Kidney (tissue), 14 donors: Measurements from ENCODE around the gene PPP2R3C. TPM values are rescaled to one million over a fixed set of nuclear protein-coding genes. Genes with fewer than 3 reads are reported as not detected.

Experiments
- DNase-seq, 5 donors: peaks; one replicate each; pipeline ENCODE4 v3.0.0-alpha.2; 2013 to 2020
- FAIRE-seq: peaks from 2 replicates; lab custom pipeline; 2012; peaks lifted over from hg19 to GRCh38; lab: Jason Lieb, UNC
- H3K27ac ChIP-seq, 2 donors: one replicate each; pipeline ENCODE4 v1.7.0; 2013; ENCODE audit warnings: low read depth in 2 of 2, low read length in 2 of 2, inconsistent platforms in 1 of 2
- H3K27me3 ChIP-seq: one replicate; pipeline ENCODE4 v1.7.1; 2013; ENCODE audit warnings: low read length, inconsistent platforms; ENCODE audit not compliant: control insufficient read depth, insufficient read depth
- H3K36me3 ChIP-seq, 3 donors: one replicate each; pipeline versions ENCODE4 v1.7.0 to v1.7.1; 2013; ENCODE audit warnings: low read length in 3 of 3, control low read depth in 1 of 3, inconsistent platforms in 1 of 3; ENCODE audit not compliant: insufficient read depth in 3 of 3, control insufficient read depth in 2 of 3
- H3K4me1 ChIP-seq, 3 donors: one replicate each; pipeline versions ENCODE4 v1.7.0 to v1.7.1; 2013; ENCODE audit warnings: low read length in 3 of 3, inconsistent platforms in 1 of 3, low read depth in 1 of 3; ENCODE audit not compliant: control insufficient read depth in 2 of 3, insufficient read depth in 2 of 3
- H3K4me3 ChIP-seq, 3 donors: one replicate each; pipeline versions ENCODE4 v1.7.0 to v1.8.1; 2013; ENCODE audit warnings: low read length in 3 of 3, control low read depth in 1 of 3, inconsistent platforms in 1 of 3
- H3K9ac ChIP-seq, 3 donors: one replicate each; pipeline versions ENCODE4 v1.7.0 to v1.7.1; 2013; ENCODE audit warnings: low read length in 3 of 3, control low read depth in 1 of 3, inconsistent platforms in 1 of 3
- H3K9me3 ChIP-seq, 3 donors: one replicate each; pipeline versions ENCODE4 v1.7.0 to v1.7.1; 2013; ENCODE audit warnings: low read length in 3 of 3, control low read depth in 1 of 3, inconsistent platforms in 1 of 3; ENCODE audit not compliant: control insufficient read depth in 2 of 3, insufficient read depth in 1 of 3
- CTCF ChIP-seq: IDR thresholded peaks from 3 replicates; pipeline ENCODE4 v1.5.1; 2012; ENCODE audit warnings: mild to moderate bottlenecking, moderate library complexity, borderline replicate concordance; ENCODE audit not compliant: insufficient read depth; ENCODE audit errors: extremely low read depth
- intact Hi-C: fragments of 100-400 bp; cut with DNase I; formaldehyde crosslinking; loops from one replicate; pipeline ENCODE4 v1.11.1; 2022
- polyA plus RNA-seq: library from polyadenylated mRNA; stranded (reverse); fragments of 350-450 nt; fragmentation: Illumina TruSeq; extraction: RNeasy Lipid Tissue Mini Kit (QIAGEN cat#74804); gene quantifications from one replicate; pipeline ENCODE4 v1.2.3, GENCODE V29; 2014; ENCODE audit warnings: low read depth, low replicate concordance; ENCODE audit not compliant: insufficient read depth
- total RNA-seq: library from RNA; stranded (reverse); fragmentation: NEBNext Ultra II Directional; extraction: Animal tissue kit (Norgen Biotek cat#: 25700); gene quantifications from one replicate; pipeline ENCODE4 v1.2.1, GENCODE V29; 2021
- donor health status: control.
- donor health status: control.
- donor health status: control.
- donor health status: control.
- donor health status: control.
- donor health status: DM: yes; HTN: yes; CAD: no.
- donor health status: Normal renal cell carcinoma (clear cell type).

The PPP2R3C gene
- total and polyA plus RNA-seq, 2 donors from 2014 or later, result 24.8 to 33.7 TPM

GRCh38 chr14:35085441-35085840 is 36.3 kb downstream of the PPP2R3C start:
- Histone ChIP-seq H3K4me1 (no peaks in the 10 kb centered on the region), H3K27me3 (no peaks in the 10 kb centered on the region), H3K9ac (no peak overlapping the region), H3K9me3 (no peaks in the 10 kb centered on the region), H3K36me3 (peaks cover 0 to 38% (median 2%) of the 10 kb centered on the region in 3 donors), H3K4me3 (no peak overlapping the region), H3K27ac (no peak overlapping the region)
- no peak for FAIRE-seq
- TF ChIP-seq CTCF, result no peak
- DNase-seq, result no peak
- intact Hi-C loops, result no loop called here

GRCh38 chr14:35083530-35084150 is 38.1 kb downstream of the PPP2R3C start:
- no peaks in the 10 kb centered on the region for H3K9me3 ChIP-seq
- DNase-seq (no peak), FAIRE-seq (no peak)
- TF ChIP-seq CTCF, result no peak
- H3K4me1 ChIP-seq, result no peaks in the 10 kb centered on the region
- H3K36me3 ChIP-seq, result peaks cover 0 to 46% (median 13%) of the 10 kb centered on the region in 3 donors
- no peak overlapping the region for H3K4me3 ChIP-seq
- H3K9ac ChIP-seq, result no peak overlapping the region
- no peaks in the 10 kb centered on the region for H3K27me3 ChIP-seq
- intact Hi-C loops, result no loop called here
- no peak overlapping the region for H3K27ac ChIP-seq

GRCh38 chr14:35079742-35080141 is 42.0 kb downstream of the PPP2R3C start:
- H3K36me3 ChIP-seq, result peaks cover 0 to 35% (median 14%) of the 10 kb centered on the region in 3 donors
- no peak overlapping the region for H3K4me3 ChIP-seq
- no peak overlapping the region for H3K9ac ChIP-seq
- no peak overlapping the region for H3K27ac ChIP-seq
- H3K4me1 ChIP-seq, result no peaks in the 10 kb centered on the region
- no peak for TF ChIP-seq CTCF
- intact Hi-C loops, result no loop called here
- H3K27me3 ChIP-seq, result no peaks in the 10 kb centered on the region
- FAIRE-seq (no peak), DNase-seq (no peak)
- H3K9me3 ChIP-seq, result no peaks in the 10 kb centered on the region

GRCh38 chr14:35078082-35078481 is 43.7 kb downstream of the PPP2R3C start:
- Histone ChIP-seq H3K9ac (no peak overlapping the region), H3K4me3 (no peak overlapping the region), H3K4me1 (no peaks in the 10 kb centered on the region), H3K9me3 (no peaks in the 10 kb centered on the region), H3K36me3 (peaks cover 0 to 36% (median 12%) of the 10 kb centered on the region in 3 donors), H3K27ac (no peak overlapping the region), H3K27me3 (no peaks in the 10 kb centered on the region)
- FAIRE-seq (no peak), DNase-seq (no peak)
- intact Hi-C loops, result no loop called here
- no peak for TF ChIP-seq CTCF
